ENCODE measurements around the gene H2BK1. TPM values are rescaled to one million over a fixed set of nuclear protein-coding genes. Genes with fewer than 3 reads are reported as not detected.

H2BK1 gene
- total and polyA plus RNA-seq, 2 of the 13 experiments (the other 11 are each of a cell fraction or from before 2014, with no cell fraction given), result not detected

- TF ChIP-seq ZBED4 (CRISPR knock-in tag; IDR thresholded peaks at IDR 0.05; ENCODE audit: borderline replicate concordance) (no peak), ZFY (CRISPR knock-in tag; IDR thresholded peaks at IDR 0.05) (peak; percentile 91), TEF (CRISPR knock-in tag; IDR thresholded peaks at IDR 0.05) (no peak), RERE (CRISPR knock-in tag; IDR thresholded peaks at IDR 0.05; ENCODE audit: low read depth) (no peak), NPAS2 (CRISPR knock-in tag; IDR thresholded peaks at IDR 0.05; ENCODE audit: borderline replicate concordance) (no peak), PAX8 (CRISPR knock-in tag; IDR thresholded peaks at IDR 0.05; ENCODE audit: borderline replicate concordance) (no peak), ZSCAN30 (CRISPR knock-in tag; IDR thresholded peaks at IDR 0.05) (no peak), ZNF775 (CRISPR knock-in tag; IDR thresholded peaks at IDR 0.05; ENCODE audit: borderline replicate concordance) (peak; percentile 43; the same call in 1 of the 2 replicates), ZNF781 (CRISPR knock-in tag; IDR thresholded peaks at IDR 0.05; ENCODE audit: borderline replicate concordance, not compliant biosample characterization) (peak; percentile 79), SUZ12 (IDR thresholded peaks at IDR 0.05; ENCODE audit: low read depth, low read length) (peak; percentile 79), AFF4 (CRISPR knock-in tag; IDR thresholded peaks at IDR 0.05) (no peak), RORA (CRISPR knock-in tag; IDR thresholded peaks at IDR 0.05) (no peak), SNAPC5 (CRISPR knock-in tag; IDR thresholded peaks at IDR 0.05; ENCODE audit: borderline replicate concordance) (no peak)
Observed at GRCh38 chr7:151226875-151227782, 16.8 kb upstream of the H2BK1 start, which contains the start of gene ABCF2 (continued).
